SH-SY5Y (cell line): Measurements from ENCODE around the gene BRSK2.

ENCODE experiments used
- GATA2 ChIP-seq: IDR thresholded peaks from 2 replicates; pipeline ENCODE4 v1.6.1; 2011; ENCODE audit warnings: mild to moderate bottlenecking, low read depth, low read length
- GATA3 ChIP-seq: IDR thresholded peaks from 2 replicates; pipeline ENCODE4 v1.6.1; 2011; ENCODE audit warnings: low read depth, mild to moderate bottlenecking, low read length, moderate library complexity

Gene BRSK2

DNA sequence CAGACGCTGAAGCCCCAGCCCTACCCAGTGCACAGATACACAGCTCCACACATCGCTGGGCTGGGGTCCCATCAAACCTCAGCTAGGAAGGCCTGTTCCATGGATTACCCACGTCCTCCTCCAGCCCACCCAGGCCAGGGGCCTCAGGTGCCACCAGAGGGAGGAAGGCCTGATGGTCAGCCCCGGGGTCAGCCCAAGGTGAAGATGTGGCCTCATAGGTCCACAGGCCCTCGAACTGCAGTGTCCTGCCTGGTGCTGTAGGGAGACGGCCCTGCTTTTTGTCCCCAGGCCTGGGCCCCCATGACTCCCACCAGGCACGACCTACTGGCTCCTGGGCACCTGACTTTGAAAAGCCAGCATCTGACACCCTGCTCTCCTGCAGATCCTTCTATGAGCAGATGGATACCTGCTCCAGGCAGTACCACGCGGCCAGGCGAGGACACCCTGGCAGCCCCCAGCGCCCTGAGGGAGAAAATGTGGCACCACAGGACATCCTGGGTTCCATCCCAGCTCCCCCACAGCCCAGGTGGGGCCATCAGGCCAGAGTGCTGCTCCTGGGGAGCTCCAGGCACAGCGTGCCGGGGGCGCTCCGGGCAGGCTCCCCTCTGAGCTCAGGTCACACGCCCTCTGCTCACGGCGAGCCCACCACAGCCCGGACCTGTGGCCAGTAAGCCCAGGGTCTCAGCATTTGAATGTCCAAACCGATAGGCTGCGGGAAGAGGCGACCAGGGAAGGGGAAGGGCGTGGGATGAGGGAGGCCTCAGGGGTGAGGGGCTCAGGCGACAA is 112.6 kb downstream of the BRSK2 start:
- TF ChIP-seq GATA3 (no peak), GATA2 (no peak)

DNA sequence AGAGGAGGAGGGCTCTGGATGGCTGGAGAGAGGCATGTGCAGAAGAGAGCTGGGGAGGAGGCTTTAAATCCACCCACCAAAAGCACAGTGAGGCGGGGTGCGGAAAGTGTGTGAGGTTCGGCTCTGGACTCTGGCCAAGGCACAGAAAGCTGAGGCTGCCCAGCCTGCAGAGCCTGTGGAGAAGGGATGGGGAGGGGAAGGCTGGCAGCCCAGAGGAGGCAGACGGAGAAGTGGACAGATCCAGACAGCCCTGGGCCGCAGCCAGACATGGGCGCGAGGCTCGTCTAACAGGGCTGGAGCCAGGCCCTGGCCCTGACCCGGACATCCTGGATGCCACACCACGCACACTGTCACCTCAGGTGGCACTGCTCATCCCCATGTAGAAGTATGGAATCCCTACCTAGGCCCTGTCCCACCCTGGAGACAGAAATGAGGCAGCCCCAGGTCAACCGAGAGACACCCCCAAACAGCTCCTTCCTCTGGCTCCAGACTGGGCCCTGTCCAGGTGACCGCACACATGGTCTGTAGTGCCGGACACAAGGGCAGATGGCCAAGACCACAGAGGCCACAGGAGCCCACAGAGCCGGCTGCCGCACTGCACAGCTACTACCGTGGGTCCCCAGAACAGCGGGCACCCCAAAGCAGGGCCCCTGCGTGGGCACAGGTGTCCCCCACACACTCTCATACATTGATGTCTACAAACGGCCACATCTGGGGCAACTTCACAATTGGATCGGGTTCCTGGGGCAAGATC is 113.4 kb downstream of the BRSK2 start:
- TF ChIP-seq GATA3 (no peak), GATA2 (no peak)

DNA sequence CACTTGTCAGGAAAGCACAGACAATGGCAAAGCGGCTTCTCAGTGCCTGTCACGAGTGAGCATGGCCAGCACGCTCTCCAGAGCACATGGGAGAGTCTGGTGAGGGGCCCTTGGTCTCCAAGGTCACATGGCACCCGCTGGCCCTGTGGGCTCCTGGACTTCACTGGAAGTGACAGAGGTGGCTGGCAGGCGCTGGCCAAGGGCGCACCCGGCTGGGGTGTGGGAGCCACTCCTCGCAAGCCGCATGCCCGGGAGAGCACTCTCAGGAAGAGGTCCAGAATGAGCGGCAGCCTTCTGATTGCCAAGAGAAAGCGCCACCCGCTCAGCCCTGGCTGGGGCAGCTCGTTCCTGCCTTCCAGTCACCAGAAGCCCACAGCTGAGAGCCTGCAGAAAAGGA is 114.0 kb downstream of the BRSK2 start:
- TF ChIP-seq GATA2 (no peak), GATA3 (no peak)

DNA sequence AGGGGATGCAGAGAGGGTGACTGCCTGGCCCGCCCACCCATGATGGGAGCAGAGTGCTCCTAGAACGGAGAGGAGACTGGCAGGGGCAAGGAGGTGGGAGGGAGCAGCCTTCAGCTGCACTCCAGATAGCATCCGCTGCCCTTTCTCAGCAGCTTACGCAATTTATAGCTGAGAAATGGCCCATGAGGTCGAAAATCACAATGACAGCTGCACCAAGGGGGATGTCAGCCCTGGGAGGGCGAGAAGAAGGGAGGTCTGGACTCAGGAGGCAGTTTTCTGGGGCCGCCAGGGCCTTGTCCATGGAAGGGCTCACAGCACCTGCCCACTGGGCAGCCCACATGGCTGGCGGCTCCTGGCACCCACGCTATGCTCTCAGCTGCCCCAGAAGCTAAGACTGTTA is 114.4 kb downstream of the BRSK2 start:
- no peak for TF ChIP-seq GATA3
- TF ChIP-seq GATA2 = no peak

DNA sequence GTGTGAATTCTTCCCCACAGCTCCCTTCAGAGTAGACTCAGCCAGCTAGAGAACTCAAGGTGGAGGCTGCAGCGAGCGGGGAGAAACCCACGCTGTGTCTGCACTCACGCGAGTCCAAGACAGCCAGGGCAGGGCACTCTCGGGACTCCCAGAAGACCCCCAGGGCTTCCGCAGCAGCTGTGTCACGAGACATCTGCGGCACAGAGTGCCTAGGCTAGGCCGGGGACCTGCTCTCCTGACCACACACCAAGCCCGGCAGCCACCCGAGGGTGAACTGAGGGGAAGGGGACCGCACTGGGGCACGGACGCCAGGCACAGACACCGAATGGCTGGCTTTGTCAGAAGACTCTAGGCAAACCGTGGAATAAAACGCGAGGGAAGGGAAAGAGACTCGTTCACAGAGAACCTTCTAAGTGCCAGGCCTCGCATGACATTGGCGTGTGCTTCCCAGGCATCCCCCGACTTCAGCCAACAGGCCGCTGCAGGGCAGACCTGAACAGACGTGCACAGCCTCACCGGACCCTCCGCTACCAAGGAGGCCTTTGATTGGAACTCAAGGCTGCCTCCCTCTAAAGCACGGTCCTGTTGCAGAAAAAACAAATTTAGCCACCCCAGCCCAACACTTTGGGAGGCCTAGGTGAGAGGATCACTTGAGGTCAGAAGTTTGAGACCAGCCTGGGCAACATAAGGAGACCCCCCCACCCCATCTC is 115.0 kb downstream of the BRSK2 start:
- TF ChIP-seq GATA3 (no peak), GATA2 (no peak)

DNA sequence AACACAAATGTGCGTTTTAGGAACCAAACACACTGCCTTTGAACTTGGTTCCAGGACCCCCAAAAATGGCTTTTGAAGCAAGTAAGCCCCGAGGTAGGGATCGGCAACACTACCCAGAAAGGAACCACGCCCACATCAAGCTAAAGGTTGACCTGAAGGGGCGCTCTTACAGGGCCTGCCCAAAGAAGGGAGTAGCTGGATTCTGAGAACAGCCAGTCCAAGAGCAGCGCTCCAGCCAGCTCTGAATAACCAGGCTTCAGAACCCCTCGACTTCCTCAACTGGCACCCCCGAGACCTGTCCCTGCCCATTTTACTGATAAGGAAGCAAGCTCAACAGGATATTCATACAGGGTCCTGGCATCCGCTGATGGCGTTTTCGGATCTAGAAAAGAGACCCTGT is 115.7 kb downstream of the BRSK2 start:
- TF ChIP-seq GATA3 (no peak), GATA2 (no peak)

DNA sequence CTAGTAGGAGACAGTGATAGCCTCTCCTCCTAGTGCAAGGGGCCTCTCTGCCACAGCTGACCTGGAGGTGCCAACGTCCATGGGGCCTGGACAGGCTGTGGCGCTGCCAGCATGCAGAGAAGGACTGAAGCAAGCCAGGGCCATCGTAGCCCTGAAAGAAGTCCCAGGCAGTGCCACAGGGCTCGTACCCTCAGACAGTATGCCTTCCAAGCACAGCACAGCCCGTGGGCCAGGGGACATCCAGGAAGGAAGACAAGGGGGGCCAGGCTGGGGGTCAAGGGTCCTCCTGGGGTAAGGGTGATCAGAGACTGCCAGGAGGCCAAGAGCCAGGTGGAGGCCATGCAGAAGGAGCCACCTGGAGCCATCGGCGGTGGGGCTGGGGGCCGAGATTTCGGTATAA is 117.2 kb downstream of the BRSK2 start:
- no peak for TF ChIP-seq GATA2
- TF ChIP-seq GATA3 = no peak

DNA sequence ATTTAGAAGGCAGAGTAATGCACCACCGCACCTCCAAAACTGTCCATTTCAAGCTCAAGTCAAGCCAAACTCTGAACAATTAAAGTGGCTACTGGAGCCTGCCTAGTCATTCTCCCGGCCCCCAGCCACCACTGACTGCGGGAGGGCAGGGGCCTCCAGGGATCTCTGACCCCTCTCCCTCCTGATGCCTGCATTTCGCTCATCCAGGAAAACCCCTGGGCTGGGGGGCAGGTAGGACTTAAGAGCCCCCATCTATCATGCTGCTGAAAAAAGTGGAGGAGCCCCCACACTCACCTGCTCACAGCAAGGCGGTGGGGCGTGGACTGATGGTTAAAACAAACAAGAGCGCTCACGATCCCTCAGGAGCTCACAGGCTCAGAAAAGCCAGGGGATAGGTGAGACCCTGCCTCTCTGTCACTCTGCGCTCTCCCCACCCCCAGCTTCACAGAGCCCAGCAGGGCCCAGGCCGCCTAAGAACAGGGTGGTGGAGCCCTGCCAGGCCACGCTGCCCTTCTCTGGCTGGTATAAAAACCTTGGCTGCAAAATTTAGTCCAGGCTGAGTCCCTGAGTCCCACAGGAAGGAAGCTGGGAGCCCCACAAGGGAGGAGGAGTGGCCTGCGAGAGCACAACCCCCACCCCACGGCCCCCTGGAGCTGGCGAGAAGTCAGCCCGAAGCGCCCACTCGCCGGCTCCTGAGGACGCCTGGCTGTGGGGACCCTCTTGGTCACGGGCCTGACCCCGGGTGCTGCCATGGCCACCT is 117.8 kb downstream of the BRSK2 start:
- TF ChIP-seq GATA3 (no peak), GATA2 (no peak)

DNA sequence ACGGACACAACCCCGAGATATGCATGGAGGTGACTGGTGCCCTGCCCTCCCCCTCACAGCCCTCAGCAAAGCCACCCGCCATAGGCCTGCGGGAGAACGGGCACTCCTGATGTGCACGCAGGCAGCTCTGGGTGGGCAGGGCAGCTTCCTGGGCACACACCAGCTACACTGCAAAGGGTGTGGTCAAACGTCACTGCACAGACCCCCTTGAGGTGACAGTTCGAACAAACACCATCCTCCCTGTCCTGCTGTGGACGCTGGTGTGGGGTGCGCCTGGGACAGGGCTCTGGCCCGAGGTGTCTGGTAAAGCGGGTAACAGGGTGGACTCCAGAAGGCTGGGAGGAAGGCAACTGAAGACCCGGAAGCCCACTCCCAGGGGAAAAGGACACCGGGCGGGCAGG is 118.8 kb downstream of the BRSK2 start:
- TF ChIP-seq GATA2 (no peak), GATA3 (no peak)

DNA sequence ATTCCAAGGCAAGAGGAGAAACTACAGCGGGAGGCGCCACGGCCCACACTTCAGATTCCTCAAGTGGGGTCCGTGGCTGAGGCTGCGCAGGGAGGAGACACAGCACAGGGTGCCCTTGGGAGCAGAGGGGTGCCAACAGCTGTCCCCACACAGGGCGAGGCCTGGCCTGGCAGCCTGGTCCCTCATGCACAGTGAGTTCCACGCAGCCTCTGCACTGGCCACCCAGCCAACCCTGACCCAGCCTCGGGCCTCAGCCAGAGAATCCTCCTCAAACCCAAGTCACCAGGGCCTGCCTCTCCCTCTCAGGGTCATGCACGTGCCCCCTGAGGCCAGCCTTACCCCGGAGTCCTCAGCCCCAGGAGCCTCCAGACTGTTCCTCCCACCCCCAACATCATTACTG is 119.3 kb downstream of the BRSK2 start:
- no peak for TF ChIP-seq GATA2
- no peak for TF ChIP-seq GATA3

DNA sequence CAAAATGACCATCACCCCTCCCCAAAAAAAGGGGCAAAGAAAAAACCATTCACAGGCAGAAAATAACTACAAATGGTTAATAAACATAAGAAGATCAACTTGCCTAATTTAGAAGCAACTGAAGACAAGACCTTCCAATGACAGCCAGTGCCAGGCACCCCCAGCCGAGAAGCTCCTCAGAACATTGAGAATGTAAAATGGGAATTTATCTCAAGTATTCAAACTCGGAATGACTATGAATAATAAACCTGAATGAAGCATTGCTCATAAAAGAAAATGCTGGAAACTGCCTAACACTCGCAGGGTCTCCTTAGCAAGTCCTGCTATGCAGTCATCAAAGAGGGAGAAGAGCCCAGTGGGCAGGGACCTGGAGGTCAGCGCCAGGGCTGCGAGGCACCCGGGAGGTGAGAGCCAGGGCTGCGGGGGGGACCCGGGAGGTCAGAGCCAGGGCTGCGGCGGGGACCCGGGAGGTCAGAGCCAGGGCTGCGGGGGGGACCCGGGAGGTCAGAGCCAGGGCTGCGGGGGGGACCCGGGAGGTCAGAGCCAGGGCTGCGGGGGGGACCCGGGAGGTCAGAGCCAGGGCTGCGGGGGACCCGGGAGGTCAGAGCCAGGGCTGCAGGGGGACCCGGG is 120.0 kb downstream of the BRSK2 start:
- no peak for TF ChIP-seq GATA2
- TF ChIP-seq GATA3 = no peak

DNA sequence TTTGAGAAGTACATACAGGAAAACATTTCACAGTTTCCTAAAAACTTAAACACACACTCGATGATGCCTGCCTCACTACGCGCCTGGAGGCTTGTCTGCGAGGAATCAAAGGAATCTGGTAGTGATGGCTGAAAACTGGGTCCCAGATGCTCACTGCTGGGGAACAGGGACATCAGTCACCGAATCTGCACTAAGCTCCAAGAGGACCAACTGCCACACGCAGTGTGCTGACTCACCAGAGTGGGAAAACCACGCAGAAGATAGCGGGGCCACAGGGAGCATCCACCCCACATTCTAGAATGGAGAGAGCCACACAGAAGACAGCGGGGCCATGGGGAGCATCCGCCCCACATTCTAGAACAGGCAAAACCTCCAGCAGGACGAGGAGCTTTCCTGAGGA is 121.2 kb downstream of the BRSK2 start:
- no peak for TF ChIP-seq GATA3

DNA sequence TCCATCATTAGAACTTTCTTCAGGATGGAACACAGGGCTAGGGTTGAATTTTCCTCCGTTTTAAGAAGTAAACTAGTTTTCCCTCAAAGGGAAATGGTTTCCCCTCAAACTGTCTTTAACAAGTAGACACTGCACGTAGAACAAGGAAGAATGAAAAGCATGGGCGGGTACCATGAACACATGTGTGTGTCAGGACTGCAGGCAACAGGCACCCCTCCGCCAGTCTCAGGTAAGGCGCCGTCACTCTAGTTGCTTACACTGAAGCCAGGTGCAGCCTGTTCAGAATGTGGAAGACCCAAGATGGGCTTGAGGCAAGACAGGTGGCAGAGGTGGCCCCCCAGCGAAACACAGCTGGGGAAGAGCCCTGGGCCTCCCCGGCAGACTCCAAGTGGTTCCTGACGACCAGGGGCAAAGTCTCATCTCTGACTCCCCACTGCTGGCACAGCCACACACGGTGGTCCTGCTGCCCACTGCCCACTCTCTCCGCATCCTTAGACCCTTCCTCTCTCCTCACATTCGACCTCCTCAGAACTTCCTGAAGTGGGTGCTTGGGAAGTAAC is 122.3 kb downstream of the BRSK2 start:
- no peak for TF ChIP-seq GATA3
- TF ChIP-seq GATA2 = no peak
